ENCODE results near the gene SH3GL1.

The SH3GL1 gene

GRCh38 chr19:4370418-4371041 lies 29.8 kb downstream of the SH3GL1 start:
- no peak for DNase-seq
- Histone ChIP-seq H3K4me3 (ENCODE audit: low read depth, low read length) (no peak overlapping the region), H3K18ac (ENCODE audit: low read length) (peak overlapping the region; percentile 20), H2BK5ac (ENCODE audit: low read depth, low read length, poor library complexity) (no peak overlapping the region), H3K79me2 (ENCODE audit: control insufficient read depth, insufficient read depth, low read length, poor library complexity) (peaks cover 26% of the 10 kb centered on the region), H3K79me1 (ENCODE audit: low read length) (peaks cover 22% of the 10 kb centered on the region), H2AFZ (ENCODE audit: insufficient read depth, low read length, poor library complexity) (no peak overlapping the region), H3K14ac (ENCODE audit: low read length) (no peak overlapping the region), H3K27me3 (ENCODE audit: insufficient read depth, low read length) (no peaks in the 10 kb centered on the region), H3K23ac (ENCODE audit: low read length) (no peak overlapping the region), H3K9ac (ENCODE audit: low read length) (no peak overlapping the region), H4K91ac (ENCODE audit: low read depth, low read length) (no peak overlapping the region), H2AK5ac (ENCODE audit: low read length) (no peak overlapping the region), H4K8ac (ENCODE audit: low read depth, low read length) (no peak overlapping the region), H3K4me1 (ENCODE audit: control insufficient read depth in 1 of 2, insufficient read depth in 2 of 2, low read length in 2 of 2) (peaks cover 32 to 36% of the 10 kb centered on the region in 2 experiments), H3K36me3 (ENCODE audit: control insufficient read depth in 1 of 2, insufficient read depth in 2 of 2, low read length in 2 of 2) (peaks cover 41 to 44% of the 10 kb centered on the region in 2 experiments), H4K12ac (ENCODE audit: low read depth, low read length) (no peak overlapping the region), H2BK120ac (ENCODE audit: insufficient read depth, low read length, poor library complexity) (no peak overlapping the region), H3K27ac (ENCODE audit: low read depth, low read length) (no peak overlapping the region), H2BK12ac (ENCODE audit: low read length) (no peak overlapping the region), H3K4me2 (ENCODE audit: low read length) (no peak overlapping the region), H3K4ac (ENCODE audit: low read depth, low read length) (peak overlapping the region; percentile 17), H3K9me3 (ENCODE audit: insufficient read depth, low read depth, low read length) (peaks cover 2% of the 10 kb centered on the region)
- no CpG with 5 or more reads among the region's 15 CpGs for WGBS (ENCODE audit: extremely low coverage, insufficient coverage, insufficient read length)

GRCh38 chr19:4369888-4370260 lies 30.5 kb downstream of the SH3GL1 start:
- Histone ChIP-seq H4K8ac (ENCODE audit: low read depth, low read length) (no peak overlapping the region), H3K27ac (ENCODE audit: low read depth, low read length) (no peak overlapping the region), H3K27me3 (ENCODE audit: insufficient read depth, low read length) (no peaks in the 10 kb centered on the region), H3K9ac (ENCODE audit: low read length) (no peak overlapping the region), H3K79me2 (ENCODE audit: control insufficient read depth, insufficient read depth, low read length, poor library complexity) (peaks cover 25% of the 10 kb centered on the region), H3K23ac (ENCODE audit: low read length) (no peak overlapping the region), H3K18ac (ENCODE audit: low read length) (peak overlapping the region; percentile 18), H2AK5ac (ENCODE audit: low read length) (no peak overlapping the region), H4K12ac (ENCODE audit: low read depth, low read length) (no peak overlapping the region), H3K4me1 (ENCODE audit: control insufficient read depth in 1 of 2, insufficient read depth in 2 of 2, low read length in 2 of 2) (peaks cover 27 to 29% of the 10 kb centered on the region in 2 experiments), H2AFZ (ENCODE audit: insufficient read depth, low read length, poor library complexity) (no peak overlapping the region), H3K36me3 (ENCODE audit: control insufficient read depth in 1 of 2, insufficient read depth in 2 of 2, low read length in 2 of 2) (peaks cover 48 to 51% of the 10 kb centered on the region in 2 experiments), H3K4ac (ENCODE audit: low read depth, low read length) (peak overlapping the region; percentile 17), H3K9me3 (ENCODE audit: insufficient read depth, low read depth, low read length) (peaks cover 2% of the 10 kb centered on the region), H3K4me2 (ENCODE audit: low read length) (no peak overlapping the region), H4K91ac (ENCODE audit: low read depth, low read length) (no peak overlapping the region), H3K4me3 (ENCODE audit: low read depth, low read length) (no peak overlapping the region), H2BK12ac (ENCODE audit: low read length) (no peak overlapping the region), H3K14ac (ENCODE audit: low read length) (no peak overlapping the region), H3K79me1 (ENCODE audit: low read length) (peaks cover 19% of the 10 kb centered on the region), H2BK120ac (ENCODE audit: insufficient read depth, low read length, poor library complexity) (no peak overlapping the region), H2BK5ac (ENCODE audit: low read depth, low read length, poor library complexity) (no peak overlapping the region)
- no CpG with 5 or more reads among the region's 21 CpGs for WGBS (ENCODE audit: extremely low coverage, insufficient coverage, insufficient read length)
- peak in 1 of 2 donors; percentile 26 for DNase-seq

GRCh38 chr19:4369109-4369887 lies 31.0 kb downstream of the SH3GL1 start:
- Histone ChIP-seq H3K79me1 (ENCODE audit: low read length) (peaks cover 13% of the 10 kb centered on the region), H3K18ac (ENCODE audit: low read length) (peak overlapping the region; percentile 6), H3K14ac (ENCODE audit: low read length) (no peak overlapping the region), H2BK120ac (ENCODE audit: insufficient read depth, low read length, poor library complexity) (no peak overlapping the region), H4K12ac (ENCODE audit: low read depth, low read length) (no peak overlapping the region), H3K23ac (ENCODE audit: low read length) (no peak overlapping the region), H3K4me1 (ENCODE audit: control insufficient read depth in 1 of 2, insufficient read depth in 2 of 2, low read length in 2 of 2) (peaks cover 21 to 23% of the 10 kb centered on the region in 2 experiments), H3K27me3 (ENCODE audit: insufficient read depth, low read length) (no peaks in the 10 kb centered on the region), H4K91ac (ENCODE audit: low read depth, low read length) (no peak overlapping the region), H2BK5ac (ENCODE audit: low read depth, low read length, poor library complexity) (no peak overlapping the region), H3K9me3 (ENCODE audit: insufficient read depth, low read depth, low read length) (peaks cover 2% of the 10 kb centered on the region), H3K79me2 (ENCODE audit: control insufficient read depth, insufficient read depth, low read length, poor library complexity) (peaks cover 20% of the 10 kb centered on the region), H2AFZ (ENCODE audit: insufficient read depth, low read length, poor library complexity) (no peak overlapping the region), H4K8ac (ENCODE audit: low read depth, low read length) (no peak overlapping the region), H3K27ac (ENCODE audit: low read depth, low read length) (no peak overlapping the region), H3K4ac (ENCODE audit: low read depth, low read length) (peak overlapping the region; percentile 17), H2AK5ac (ENCODE audit: low read length) (no peak overlapping the region), H3K4me3 (ENCODE audit: low read depth, low read length) (no peak overlapping the region), H3K36me3 (ENCODE audit: control insufficient read depth in 1 of 2, insufficient read depth in 2 of 2, low read length in 2 of 2) (peaks cover 49 to 53% of the 10 kb centered on the region in 2 experiments), H3K9ac (ENCODE audit: low read length) (no peak overlapping the region), H2BK12ac (ENCODE audit: low read length) (no peak overlapping the region), H3K4me2 (ENCODE audit: low read length) (no peak overlapping the region)
- WGBS (ENCODE audit: extremely low coverage, insufficient coverage, insufficient read length) = no CpG with 5 or more reads among the region's 25 CpGs
- no peak for DNase-seq

GRCh38 chr19:4368128-4368820 lies 32.1 kb downstream of the SH3GL1 start:
- Histone ChIP-seq H3K9me3 (ENCODE audit: insufficient read depth, low read depth, low read length) (peaks cover 2% of the 10 kb centered on the region), H2AFZ (ENCODE audit: insufficient read depth, low read length, poor library complexity) (no peak overlapping the region), H2AK5ac (ENCODE audit: low read length) (no peak overlapping the region), H3K4me1 (ENCODE audit: control insufficient read depth in 1 of 2, insufficient read depth in 2 of 2, low read length in 2 of 2) (peaks cover 11 to 13% of the 10 kb centered on the region in 2 experiments), H3K4me3 (ENCODE audit: low read depth, low read length) (no peak overlapping the region), H3K18ac (ENCODE audit: low read length) (no peak overlapping the region), H2BK12ac (ENCODE audit: low read length) (no peak overlapping the region), H4K12ac (ENCODE audit: low read depth, low read length) (no peak overlapping the region), H3K79me2 (ENCODE audit: control insufficient read depth, insufficient read depth, low read length, poor library complexity) (peaks cover 12% of the 10 kb centered on the region), H3K36me3 (ENCODE audit: control insufficient read depth in 1 of 2, insufficient read depth in 2 of 2, low read length in 2 of 2) (peaks cover 59 to 63% of the 10 kb centered on the region in 2 experiments), H4K8ac (ENCODE audit: low read depth, low read length) (no peak overlapping the region), H3K4ac (ENCODE audit: low read depth, low read length) (no peak overlapping the region), H2BK5ac (ENCODE audit: low read depth, low read length, poor library complexity) (no peak overlapping the region), H3K9ac (ENCODE audit: low read length) (no peak overlapping the region), H4K91ac (ENCODE audit: low read depth, low read length) (no peak overlapping the region), H3K14ac (ENCODE audit: low read length) (no peak overlapping the region), H3K27ac (ENCODE audit: low read depth, low read length) (no peak overlapping the region), H3K23ac (ENCODE audit: low read length) (no peak overlapping the region), H2BK120ac (ENCODE audit: insufficient read depth, low read length, poor library complexity) (no peak overlapping the region), H3K27me3 (ENCODE audit: insufficient read depth, low read length) (no peaks in the 10 kb centered on the region), H3K4me2 (ENCODE audit: low read length) (no peak overlapping the region), H3K79me1 (ENCODE audit: low read length) (peaks cover 3% of the 10 kb centered on the region)
- DNase-seq = no peak
- WGBS (ENCODE audit: extremely low coverage, insufficient coverage, insufficient read length) = no CpG with 5 or more reads among the region's 19 CpGs
